Neural cell (in vitro differentiated cells): ENCODE results near the gene FLT3. TPM values are rescaled to one million over a fixed set of nuclear protein-coding genes. Genes with fewer than 3 reads are reported as not detected.

Source experiments
- H2AFZ ChIP-seq: fragments of 200-600, 300-800 bp; sonication (generic), shearing (Covaris generic); 2 replicates; pipeline ENCODE4 v1.6.0; 2014; ENCODE audit warnings: low read depth, mild to moderate bottlenecking, antibody characterized with exemption, low read length, moderate library complexity
- H3F3A ChIP-seq: fragments of 200-600 bp; shearing (Covaris generic); 2 replicates; pipeline ENCODE4 v1.6.1; 2016; ENCODE audit warnings: mild to moderate bottlenecking, moderate library complexity, mixed read lengths, antibody characterized with exemption, low read length; ENCODE audit not compliant: insufficient read depth, poor library complexity, severe bottlenecking
- H3K27ac ChIP-seq: fragments of 200-600, 300-800 bp; sonication (generic), shearing (Covaris generic); 2 replicates; pipeline ENCODE4 v1.5.1; 2014; ENCODE audit warnings: mild to moderate bottlenecking, low read length, moderate library complexity
- H3K27me3 ChIP-seq: fragments of 300-800, 200-600 bp; sonication (generic), shearing (Covaris generic); 2 replicates; pipeline ENCODE4 v1.6.0; 2014; ENCODE audit warnings: mild to moderate bottlenecking, low read depth, low read length, moderate library complexity; ENCODE audit not compliant: insufficient read depth
- H3K36me3 ChIP-seq: fragments of 300-800, 200-600 bp; sonication (generic), shearing (Covaris generic); 2 replicates; pipeline ENCODE4 v1.5.1; 2014; ENCODE audit warnings: mild to moderate bottlenecking, antibody characterized with exemption, low read length, moderate library complexity; ENCODE audit not compliant: insufficient read depth
- H3K4me2 ChIP-seq: fragments of 300-800, 200-600 bp; sonication (generic), shearing (Covaris generic); 2 replicates; pipeline ENCODE4 v1.6.0; 2014; ENCODE audit warnings: mild to moderate bottlenecking, low read length
- H3K4me3 ChIP-seq: fragments of 300-800, 200-600 bp; sonication (generic), shearing (Covaris generic); 2 replicates; pipeline ENCODE4 v1.5.1; 2014; ENCODE audit warnings: mild to moderate bottlenecking, low read length, moderate library complexity
- H3K79me2 ChIP-seq: fragments of 200-600 bp; shearing (Covaris generic); replicated peaks from 2 replicates; pipeline ENCODE4 v1.6.0; 2014; ENCODE audit warnings: mild to moderate bottlenecking, low read length, moderate library complexity; ENCODE audit not compliant: insufficient read depth
- H3K9ac ChIP-seq: fragments of 300-800, 200-600 bp; sonication (generic), shearing (Covaris generic); 2 replicates; pipeline ENCODE4 v1.6.1; 2016; ENCODE audit warnings: mild to moderate bottlenecking, low read length, mixed read lengths
- H3K9me2 ChIP-seq: fragments of 200-600 bp; shearing (Covaris generic); 2 replicates; pipeline ENCODE4 v1.6.1; 2016; ENCODE audit warnings: mild to moderate bottlenecking, low read length, mixed read lengths; ENCODE audit not compliant: insufficient read depth
- H3K9me3 ChIP-seq: fragments of 200-600, 300-800 bp; sonication (generic), shearing (Covaris generic); 2 replicates; pipeline ENCODE4 v1.6.1; 2016; ENCODE audit warnings: mild to moderate bottlenecking, mixed run types, low read length, moderate library complexity, mixed read lengths
- H4K20me1 ChIP-seq: fragments of 200-600 bp; shearing (Covaris generic); 2 replicates; pipeline ENCODE4 v1.6.1; 2016; ENCODE audit warnings: mild to moderate bottlenecking, mixed run types; ENCODE audit not compliant: insufficient read depth
- EP300 ChIP-seq: fragments of 450-650 bp; conservative IDR thresholded peaks from 2 replicates; pipeline ENCODE4 v1.6.1; 2014; ENCODE audit warnings: antibody characterized with exemption, mild to moderate bottlenecking, moderate library complexity; ENCODE audit not compliant: poor library complexity, severe bottlenecking
- EZH2 ChIP-seq: fragments of 200-600, 300-800 bp; shearing (Covaris generic), sonication (generic); IDR thresholded peaks from 2 replicates; pipeline ENCODE4 v1.6.1; 2014; ENCODE audit warnings: antibody characterized with exemption, low read length, borderline replicate concordance, mild to moderate bottlenecking; ENCODE audit not compliant: insufficient read depth, poor library complexity, severe bottlenecking
- MXI1 ChIP-seq: fragments of 450-650 bp; conservative IDR thresholded peaks from 2 replicates; pipeline ENCODE4 v1.6.1; 2014; ENCODE audit warnings: antibody characterized with exemption, mild to moderate bottlenecking; ENCODE audit not compliant: poor library complexity, severe bottlenecking
- POLR2AphosphoS5 ChIP-seq: IDR thresholded peaks from 2 replicates; pipeline ENCODE4 v1.6.1; 2012
- RAD21 ChIP-seq: fragments of 450-650 bp; conservative IDR thresholded peaks from 2 replicates; pipeline ENCODE4 v1.6.1; 2014; ENCODE audit warnings: antibody characterized with exemption, mild to moderate bottlenecking, moderate library complexity
- SMC3 ChIP-seq: fragments of 450-650 bp; conservative IDR thresholded peaks from 2 replicates; pipeline ENCODE4 v1.6.1; 2014; ENCODE audit warnings: antibody characterized with exemption, mild to moderate bottlenecking, moderate library complexity; ENCODE audit not compliant: poor library complexity
- TAF1 ChIP-seq: IDR thresholded peaks from 2 replicates; pipeline ENCODE4 v1.6.1; 2012; ENCODE audit warnings: low read depth
- polyA plus RNA-seq: library from polyadenylated mRNA; depleted of rRNA; stranded (reverse); fragments of >200 nt; gene quantifications from 2 replicates; pipeline ENCODE4 v1.2.3, GENCODE V29; 2014
- TF ChIP-seq, protein P1 (sequence below): IDR thresholded peaks from 2 replicates; pipeline ENCODE4 v1.6.1; 2012; ENCODE audit warnings: borderline replicate concordance
- TF ChIP-seq, protein P2 (sequence below): fragments of 450-650 bp; IDR thresholded peaks from 2 replicates; pipeline ENCODE4 v1.5.1; 2014; ENCODE audit warnings: antibody characterized with exemption, mild to moderate bottlenecking, moderate library complexity; ENCODE audit not compliant: poor library complexity, severe bottlenecking

FLT3 gene
- polyA plus RNA-seq, 1 donor from 2014 or later: 0.41 TPM

DNA sequence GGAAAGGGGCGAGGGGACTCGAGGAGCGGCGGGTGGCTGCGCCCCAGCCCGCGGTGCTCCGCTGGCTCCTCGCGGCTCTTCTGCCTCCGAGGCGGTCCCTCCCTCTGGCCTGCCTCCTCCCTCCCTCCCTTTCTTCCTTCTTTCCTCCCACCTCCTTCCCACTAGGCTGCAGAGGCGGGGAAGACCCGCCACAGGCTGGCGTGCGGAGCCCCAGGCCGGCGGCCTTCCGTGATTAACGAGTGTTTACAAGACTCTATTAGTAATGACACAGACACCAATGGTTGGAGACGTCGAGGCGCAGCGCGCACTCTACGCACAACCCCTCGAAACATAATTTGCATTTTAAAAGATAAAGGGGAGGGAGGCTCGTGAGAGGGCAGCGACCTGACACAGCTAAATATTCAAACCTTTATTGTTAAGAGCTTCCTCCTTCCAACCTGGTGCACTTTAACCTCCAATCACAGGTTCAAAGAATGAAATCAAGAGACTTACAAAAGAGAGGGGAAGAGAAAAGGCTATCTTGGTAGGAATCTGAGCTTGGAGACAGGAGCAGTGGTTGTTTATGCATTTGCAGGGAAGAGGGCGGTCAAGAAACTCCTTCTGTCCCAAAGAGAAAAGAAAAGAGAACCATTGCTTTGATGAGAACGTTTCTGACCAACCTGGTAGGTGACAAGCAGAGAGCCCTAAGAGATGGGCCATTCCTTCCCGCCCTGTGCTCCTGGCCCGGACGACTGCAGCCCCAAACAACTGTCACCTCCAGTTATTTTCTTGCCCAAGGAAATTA lies 131.1 kb downstream of the FLT3 start, which contains the start of gene CDX2:
Gene CDX2, minus strand, starts transcription at position 234 of the 784 bp plus-strand sequence. CDS start 309 bp downstream, outside the sequence.
- H3F3A ChIP-seq: no peaks in the 10 kb centered on the region
- H4K20me1 ChIP-seq: no peaks in the 10 kb centered on the region
- no peaks in the 10 kb centered on the region for H3K9me2 ChIP-seq
- no peak within 1 kb of the TSS for H3K27ac ChIP-seq
- TF ChIP-seq SMC3 (no peak), TAF1 (no peak), EZH2 (peak; percentile 14)
- H3K9me3 ChIP-seq: no peaks in the 10 kb centered on the region
- no peak within 1 kb of the TSS for H3K4me2 ChIP-seq
- H3K27me3 ChIP-seq: peaks cover 100% of the 10 kb centered on the region
- no peaks in the 10 kb centered on the region for H3K79me2 ChIP-seq
- H3K4me3 ChIP-seq: peak within 1 kb of the TSS; percentile 51
- H2AFZ ChIP-seq: no peak within 1 kb of the TSS
- no peak within 1 kb of the TSS for H3K9ac ChIP-seq
- no peaks in the 10 kb centered on the region for H3K36me3 ChIP-seq

DNA sequence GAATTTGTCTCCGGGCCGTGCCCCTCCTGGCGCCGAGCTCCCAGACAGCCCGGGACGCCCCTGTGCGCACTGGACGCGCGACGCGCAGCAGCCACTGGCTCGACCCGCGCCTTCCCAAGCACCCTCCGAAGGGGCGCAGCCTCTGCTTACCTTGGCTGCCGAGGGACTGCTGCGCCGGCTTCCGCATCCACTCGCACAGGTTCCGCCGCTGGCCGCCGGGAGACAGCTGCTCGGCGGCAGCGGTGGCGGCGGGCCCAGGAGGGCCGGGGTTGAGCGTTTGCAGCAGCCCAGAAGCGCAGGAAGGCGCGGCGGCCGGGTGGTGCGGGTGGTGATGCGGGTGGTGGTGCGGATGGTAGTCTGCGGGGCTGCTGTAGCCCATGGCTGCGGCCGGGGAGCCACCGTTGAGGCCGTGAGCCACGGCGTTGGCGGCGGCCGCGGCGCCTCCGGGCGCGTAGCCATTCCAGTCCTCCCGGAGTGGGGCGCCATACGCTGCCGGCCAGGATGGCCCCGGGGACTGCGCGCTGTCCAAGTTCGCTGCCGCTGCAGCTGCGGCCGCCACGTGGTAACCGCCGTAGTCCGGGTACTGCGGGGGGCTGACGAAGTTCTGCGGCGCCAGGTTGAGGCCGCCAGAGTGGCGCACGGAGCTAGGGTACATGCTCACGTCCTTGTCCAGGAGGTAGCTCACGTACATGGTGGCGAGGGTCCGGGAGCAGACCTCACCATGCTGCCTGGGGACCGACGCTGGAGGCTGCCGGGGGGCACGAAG lies 131.9 kb downstream of the FLT3 start:
- Histone ChIP-seq H3K36me3 (no peaks in the 10 kb centered on the region), H3K9me2 (no peaks in the 10 kb centered on the region), H3K9ac (no peak overlapping the region), H2AFZ (no peak overlapping the region), H3K79me2 (no peaks in the 10 kb centered on the region), H3K4me2 (no peak overlapping the region), H3K27ac (no peak overlapping the region), H3K9me3 (no peaks in the 10 kb centered on the region), H3F3A (no peaks in the 10 kb centered on the region), H3K4me3 (peak overlapping the region; percentile 51), H3K27me3 (peaks cover 100% of the 10 kb centered on the region), H4K20me1 (no peaks in the 10 kb centered on the region)
- no peak for TF ChIP-seq SMC3
- TF ChIP-seq, protein P1, sequence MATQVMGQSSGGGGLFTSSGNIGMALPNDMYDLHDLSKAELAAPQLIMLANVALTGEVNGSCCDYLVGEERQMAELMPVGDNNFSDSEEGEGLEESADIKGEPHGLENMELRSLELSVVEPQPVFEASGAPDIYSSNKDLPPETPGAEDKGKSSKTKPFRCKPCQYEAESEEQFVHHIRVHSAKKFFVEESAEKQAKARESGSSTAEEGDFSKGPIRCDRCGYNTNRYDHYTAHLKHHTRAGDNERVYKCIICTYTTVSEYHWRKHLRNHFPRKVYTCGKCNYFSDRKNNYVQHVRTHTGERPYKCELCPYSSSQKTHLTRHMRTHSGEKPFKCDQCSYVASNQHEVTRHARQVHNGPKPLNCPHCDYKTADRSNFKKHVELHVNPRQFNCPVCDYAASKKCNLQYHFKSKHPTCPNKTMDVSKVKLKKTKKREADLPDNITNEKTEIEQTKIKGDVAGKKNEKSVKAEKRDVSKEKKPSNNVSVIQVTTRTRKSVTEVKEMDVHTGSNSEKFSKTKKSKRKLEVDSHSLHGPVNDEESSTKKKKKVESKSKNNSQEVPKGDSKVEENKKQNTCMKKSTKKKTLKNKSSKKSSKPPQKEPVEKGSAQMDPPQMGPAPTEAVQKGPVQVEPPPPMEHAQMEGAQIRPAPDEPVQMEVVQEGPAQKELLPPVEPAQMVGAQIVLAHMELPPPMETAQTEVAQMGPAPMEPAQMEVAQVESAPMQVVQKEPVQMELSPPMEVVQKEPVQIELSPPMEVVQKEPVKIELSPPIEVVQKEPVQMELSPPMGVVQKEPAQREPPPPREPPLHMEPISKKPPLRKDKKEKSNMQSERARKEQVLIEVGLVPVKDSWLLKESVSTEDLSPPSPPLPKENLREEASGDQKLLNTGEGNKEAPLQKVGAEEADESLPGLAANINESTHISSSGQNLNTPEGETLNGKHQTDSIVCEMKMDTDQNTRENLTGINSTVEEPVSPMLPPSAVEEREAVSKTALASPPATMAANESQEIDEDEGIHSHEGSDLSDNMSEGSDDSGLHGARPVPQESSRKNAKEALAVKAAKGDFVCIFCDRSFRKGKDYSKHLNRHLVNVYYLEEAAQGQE: no peak
- no peak for TF ChIP-seq EP300
- peak; percentile 96 for TF ChIP-seq EZH2

DNA sequence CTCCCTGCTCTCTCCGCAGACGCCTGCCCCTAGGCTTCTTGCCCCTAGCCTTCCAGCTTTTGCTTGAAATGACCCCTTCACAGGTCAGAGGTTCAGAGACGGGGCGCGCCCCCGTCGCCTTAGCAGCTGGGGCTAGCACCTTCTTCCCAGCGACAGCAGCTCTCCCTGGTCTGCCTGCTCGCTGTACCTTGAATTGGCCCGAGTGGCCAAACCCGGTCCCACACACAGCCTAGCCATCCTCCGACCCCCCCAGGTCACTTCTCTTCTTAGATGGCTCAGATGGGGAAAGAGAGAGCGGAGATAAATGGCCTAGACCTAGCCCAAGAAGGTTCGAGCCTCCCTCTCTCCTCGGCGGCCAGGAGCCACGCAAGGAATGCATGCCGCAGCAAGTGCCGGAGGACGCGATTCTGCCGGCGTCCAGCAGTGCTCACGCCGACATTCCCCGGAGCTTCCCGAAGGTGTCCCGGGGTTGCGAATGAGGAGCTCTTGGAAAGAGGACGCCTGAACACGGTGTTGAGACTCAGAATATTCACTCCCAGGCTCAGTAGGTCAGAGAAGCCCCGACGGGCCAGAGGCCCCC lies 132.6 kb downstream of the FLT3 start:
- TF ChIP-seq, protein P1: no peak
- TF ChIP-seq EP300 (no peak), SMC3 (no peak), POLR2AphosphoS5 (no peak), RAD21 (no peak), MXI1 (no peak), EZH2 (no peak), TAF1 (no peak)
- TF ChIP-seq, protein P2, sequence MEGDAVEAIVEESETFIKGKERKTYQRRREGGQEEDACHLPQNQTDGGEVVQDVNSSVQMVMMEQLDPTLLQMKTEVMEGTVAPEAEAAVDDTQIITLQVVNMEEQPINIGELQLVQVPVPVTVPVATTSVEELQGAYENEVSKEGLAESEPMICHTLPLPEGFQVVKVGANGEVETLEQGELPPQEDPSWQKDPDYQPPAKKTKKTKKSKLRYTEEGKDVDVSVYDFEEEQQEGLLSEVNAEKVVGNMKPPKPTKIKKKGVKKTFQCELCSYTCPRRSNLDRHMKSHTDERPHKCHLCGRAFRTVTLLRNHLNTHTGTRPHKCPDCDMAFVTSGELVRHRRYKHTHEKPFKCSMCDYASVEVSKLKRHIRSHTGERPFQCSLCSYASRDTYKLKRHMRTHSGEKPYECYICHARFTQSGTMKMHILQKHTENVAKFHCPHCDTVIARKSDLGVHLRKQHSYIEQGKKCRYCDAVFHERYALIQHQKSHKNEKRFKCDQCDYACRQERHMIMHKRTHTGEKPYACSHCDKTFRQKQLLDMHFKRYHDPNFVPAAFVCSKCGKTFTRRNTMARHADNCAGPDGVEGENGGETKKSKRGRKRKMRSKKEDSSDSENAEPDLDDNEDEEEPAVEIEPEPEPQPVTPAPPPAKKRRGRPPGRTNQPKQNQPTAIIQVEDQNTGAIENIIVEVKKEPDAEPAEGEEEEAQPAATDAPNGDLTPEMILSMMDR: no peak
- Histone ChIP-seq H3K9me2 (no peaks in the 10 kb centered on the region), H3K4me2 (no peak overlapping the region), H3K9ac (no peak overlapping the region), H3K36me3 (no peaks in the 10 kb centered on the region), H3K4me3 (peak overlapping the region; percentile 51), H3K9me3 (no peaks in the 10 kb centered on the region), H3K79me2 (no peaks in the 10 kb centered on the region), H3F3A (no peaks in the 10 kb centered on the region), H2AFZ (no peak overlapping the region), H4K20me1 (no peaks in the 10 kb centered on the region), H3K27me3 (peaks cover 100% of the 10 kb centered on the region), H3K27ac (no peak overlapping the region)
